ENCODE results near the gene DIPK2A. TPM values are rescaled to one million over a fixed set of nuclear protein-coding genes. Genes with fewer than 3 reads are reported as not detected.

Gene DIPK2A
- total RNA-seq, 1 experiment from 2014 or later, result 22.0 TPM

DNA sequence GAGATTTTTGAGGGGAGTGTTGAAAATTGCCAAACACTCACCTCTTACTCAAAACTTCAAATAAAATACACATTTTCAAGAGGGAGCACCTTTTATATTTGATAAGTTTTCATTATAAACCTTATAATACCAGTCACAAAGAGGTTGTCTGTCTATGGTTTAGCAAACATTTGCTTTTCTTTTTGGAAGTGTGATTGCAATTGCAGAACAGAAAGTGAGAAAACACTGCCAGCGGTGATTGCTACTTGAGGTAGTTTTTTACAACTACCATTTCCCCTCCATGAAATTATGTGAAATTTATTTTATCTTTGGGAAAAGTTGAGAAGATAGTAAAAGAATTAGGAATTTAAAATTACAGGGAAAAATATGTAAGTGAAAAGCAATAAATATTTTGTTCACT, 20.1 kb downstream of the DIPK2A start:
- no peak overlapping the region for H3K18ac ChIP-seq (ENCODE audit: insufficient read length, low read depth, low read length)
- no peaks in the 10 kb centered on the region for H3K4me1 ChIP-seq (ENCODE audit: insufficient read depth, low read length)
- H3K79me1 ChIP-seq (ENCODE audit: insufficient read depth, low read depth, low read length, poor library complexity, severe bottlenecking), result no peaks in the 10 kb centered on the region
- H2BK12ac ChIP-seq (ENCODE audit: insufficient read length, low read depth, low read length), result no peak overlapping the region
- H3K27ac ChIP-seq (ENCODE audit: insufficient read length, low read depth, low read length), result no peak overlapping the region
- Mint-ChIP-seq H3K4me1 (no peaks in the 10 kb centered on the region), H3K27me3 (ENCODE audit: low read depth) (no peaks in the 10 kb centered on the region), H3K27ac (no peak overlapping the region), H3K9me3 (no peaks in the 10 kb centered on the region), H3K36me3 (ENCODE audit: insufficient read depth in 1 of 3, low read depth in 3 of 3) (peaks cover 9 to 23% (median 17%) of the 10 kb centered on the region in 3 experiments; a peak in 6 of 7 replicates), H3K4me3 (no peak overlapping the region)
- TF ChIP-seq, protein P1, sequence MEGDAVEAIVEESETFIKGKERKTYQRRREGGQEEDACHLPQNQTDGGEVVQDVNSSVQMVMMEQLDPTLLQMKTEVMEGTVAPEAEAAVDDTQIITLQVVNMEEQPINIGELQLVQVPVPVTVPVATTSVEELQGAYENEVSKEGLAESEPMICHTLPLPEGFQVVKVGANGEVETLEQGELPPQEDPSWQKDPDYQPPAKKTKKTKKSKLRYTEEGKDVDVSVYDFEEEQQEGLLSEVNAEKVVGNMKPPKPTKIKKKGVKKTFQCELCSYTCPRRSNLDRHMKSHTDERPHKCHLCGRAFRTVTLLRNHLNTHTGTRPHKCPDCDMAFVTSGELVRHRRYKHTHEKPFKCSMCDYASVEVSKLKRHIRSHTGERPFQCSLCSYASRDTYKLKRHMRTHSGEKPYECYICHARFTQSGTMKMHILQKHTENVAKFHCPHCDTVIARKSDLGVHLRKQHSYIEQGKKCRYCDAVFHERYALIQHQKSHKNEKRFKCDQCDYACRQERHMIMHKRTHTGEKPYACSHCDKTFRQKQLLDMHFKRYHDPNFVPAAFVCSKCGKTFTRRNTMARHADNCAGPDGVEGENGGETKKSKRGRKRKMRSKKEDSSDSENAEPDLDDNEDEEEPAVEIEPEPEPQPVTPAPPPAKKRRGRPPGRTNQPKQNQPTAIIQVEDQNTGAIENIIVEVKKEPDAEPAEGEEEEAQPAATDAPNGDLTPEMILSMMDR (conservative IDR thresholded peaks at IDR 0.05), result no peak
- H2AK5ac ChIP-seq (ENCODE audit: insufficient read length, low read length), result no peak overlapping the region
- no peak overlapping the region for H3K4ac ChIP-seq (ENCODE audit: low read depth, low read length)
- no peak overlapping the region for H3K23ac ChIP-seq (ENCODE audit: insufficient read length, low read depth, low read length)
- no peak overlapping the region for H3K4me2 ChIP-seq (ENCODE audit: insufficient read depth, insufficient read length, low read length)
- no peak overlapping the region for H3T11ph ChIP-seq (ENCODE audit: low read length)
- peaks cover 3% of the 10 kb centered on the region; the same call in 1 of the 2 replicates for H3K79me2 ChIP-seq (ENCODE audit: insufficient read depth, low read length)
- no peak overlapping the region for H3K14ac ChIP-seq (ENCODE audit: insufficient read depth, low read length)
- no peak overlapping the region for H2BK15ac ChIP-seq (ENCODE audit: low read depth, low read length)
- no peaks in the 10 kb centered on the region for H3K9me3 ChIP-seq (ENCODE audit: control insufficient read depth, low read depth, low read length)
- no peak overlapping the region for H2AFZ ChIP-seq (ENCODE audit: low read length)
- H3K9ac ChIP-seq (ENCODE audit: extremely low read depth, insufficient read length, low read length), result no peak overlapping the region
- no peaks in the 10 kb centered on the region for H3K27me3 ChIP-seq (ENCODE audit: insufficient read depth, low read length)
- no peak overlapping the region for H4K8ac ChIP-seq (replicated peaks; ENCODE audit: insufficient read length, low read depth, low read length)
- DNase-seq, result no peak
- WGBS (ENCODE audit: extremely low coverage, insufficient read length, low lambda C conversion rate), result no CpG with 5 or more reads among the region's 1 CpG
- no peak overlapping the region for H3K56ac ChIP-seq (ENCODE audit: insufficient read length, low read depth, low read length)
- no peak overlapping the region for H4K5ac ChIP-seq (ENCODE audit: insufficient read length, low read depth, low read length)
- H2BK20ac ChIP-seq (ENCODE audit: low read depth, low read length, poor library complexity, severe bottlenecking), result no peak overlapping the region
- H4K20me1 ChIP-seq (ENCODE audit: control insufficient read depth, insufficient read depth, insufficient read length), result no peaks in the 10 kb centered on the region
- H2BK120ac ChIP-seq (ENCODE audit: low read depth, low read length, poor library complexity, severe bottlenecking), result no peak overlapping the region
- H3K23me2 ChIP-seq (ENCODE audit: insufficient read length, low read depth, low read length, poor library complexity, severe bottlenecking), result no peaks in the 10 kb centered on the region
- H4K91ac ChIP-seq (ENCODE audit: insufficient read length, low read depth, low read length), result no peak overlapping the region
- H2BK5ac ChIP-seq (ENCODE audit: insufficient read length, low read length), result no peak overlapping the region

All from H9 (cell line).